K562 (cell line): ENCODE measurements around the gene TBC1D5. TPM values are rescaled to one million over a fixed set of nuclear protein-coding genes. Genes with fewer than 3 reads are reported as not detected.

Source experiments
- BCOR ChIP-seq: fragments of 450-650 bp; IDR thresholded peaks from 2 replicates; pipeline ENCODE4 v1.6.1; 2016
- CREBBP ChIP-seq: IDR thresholded peaks from one replicate; pipeline ENCODE4 v1.6.1; 2012; ENCODE audit warnings: low read depth, mild to moderate bottlenecking, control low read depth, inconsistent platforms, low read length
- E2F6 ChIP-seq, 2 experiments: IDR thresholded peaks; 2 replicates each; pipeline ENCODE4 v1.6.1; 2011; ENCODE audit warnings: borderline replicate concordance in 1 of 2, control low read depth in 1 of 2, low read depth in 1 of 2, low read length in 1 of 2, mild to moderate bottlenecking in 1 of 2, mixed read lengths in 1 of 2, moderate library complexity in 1 of 2; ENCODE audit not compliant: insufficient read depth in 1 of 2, insufficient read length in 1 of 2, poor library complexity in 1 of 2, severe bottlenecking in 1 of 2; ENCODE audit errors: extremely low read depth in 1 of 2
- GTF2A2 ChIP-seq: IDR thresholded peaks from 2 replicates; pipeline ENCODE4 v1.6.1; 2016; ENCODE audit warnings: mild to moderate bottlenecking, missing genetic modification characterization, missing compliant biosample characterization
- MNT ChIP-seq, 2 experiments: fragments of 450-650 bp; conservative IDR thresholded peaks; 2 replicates each; pipeline ENCODE4 v1.6.1; 2017; ENCODE audit warnings: mild to moderate bottlenecking in 2 of 2, moderate library complexity in 2 of 2
- RBM25 ChIP-seq: fragments of 200-400 bp; formaldehyde crosslinking; IDR thresholded peaks from 2 replicates; pipeline ENCODE4 v1.6.1; 2018; ENCODE audit warnings: low read length, low read depth, moderate library complexity; ENCODE audit not compliant: severe bottlenecking
- TAF15 ChIP-seq: fragments of 200-400 bp; formaldehyde crosslinking; IDR thresholded peaks from 2 replicates; pipeline ENCODE4 v1.6.1; 2017; ENCODE audit warnings: mild to moderate bottlenecking, low read depth, low read length, moderate library complexity
- TFE3 ChIP-seq: fragments of 450-650 bp; formaldehyde crosslinking; IDR thresholded peaks from 2 replicates; pipeline ENCODE4 v1.4.0; 2020; ENCODE audit warnings: mild to moderate bottlenecking, mixed read lengths
- ZBTB7A ChIP-seq: IDR thresholded peaks from 2 replicates; pipeline ENCODE4 v1.6.1; 2011; ENCODE audit warnings: low read depth, mild to moderate bottlenecking, low read length, moderate library complexity, borderline replicate concordance; ENCODE audit not compliant: control insufficient read depth
- ZNF280A ChIP-seq: fragments of 450-650 bp; IDR thresholded peaks from 2 replicates; pipeline ENCODE4 v1.6.1; 2018; ENCODE audit warnings: mild to moderate bottlenecking, low read depth; ENCODE audit not compliant: partially characterized antibody
- ZNF79 ChIP-seq: fragments of 250-450 bp; sonication (Bioruptor Pico); IDR thresholded peaks from 2 replicates; pipeline ENCODE4 v1.4.0; 2020; ENCODE audit warnings: low read depth, mild to moderate bottlenecking, moderate library complexity
- ZSCAN32 ChIP-seq: fragments of 450-650 bp; formaldehyde crosslinking; IDR thresholded peaks from 2 replicates; pipeline ENCODE4 v1.4.0; 2020; ENCODE audit warnings: mild to moderate bottlenecking, moderate library complexity
- polyA plus RNA-seq, 8 experiments: library from polyadenylated mRNA; depleted of rRNA in 4 of 8; stranded (reverse) in 5 of 8; unstranded in 3 of 8; fragments of >200 nt; fragmentation: Nextera tagmentation in 2 of 8; fragmentation: Illumina TruSeq in 1 of 8; extraction: Ambion mirVana in 2 of 8; extraction: Trizol in 1 of 8; gene quantifications; 2 replicates each; pipeline versions ENCODE4 v1.2.1 to v1.2.3, GENCODE V29; 2011 to 2014; ENCODE audit warnings: inconsistent platforms in 1 of 8, missing spikeins in 1 of 8
- total RNA-seq, 7 experiments: library from RNA; depleted of rRNA in 6 of 7; stranded (reverse); fragments of >200 nt in 6 of 7; fragmentation: Illumina TruSeq in 2 of 7; extraction: Trizol in 2 of 7; gene quantifications; 2 replicates each; pipeline versions ENCODE4 v1.2.1 to v1.2.3, GENCODE V29; 2011 to 2021; ENCODE audit warnings: low replicate concordance in 1 of 7
- TF ChIP-seq, protein P1 (sequence below): sonication (generic); formaldehyde crosslinking; IDR thresholded peaks from 2 replicates; pipeline ENCODE4 v1.8.0; 2022; ENCODE audit warnings: missing genetic modification reagents, mild to moderate bottlenecking, borderline replicate concordance
- TF ChIP-seq, protein P2 (sequence below): sonication (generic); formaldehyde crosslinking; IDR thresholded peaks from 2 replicates; pipeline ENCODE4 v1.8.0; 2022; ENCODE audit warnings: mild to moderate bottlenecking, missing genetic modification reagents

The TBC1D5 gene
- total and polyA plus RNA-seq, 9 of the 15 experiments (the other 6 are each of a cell fraction or from before 2014, with no cell fraction given): 2.9 to 38.1 (median 25.6) TPM

- no peak for TF ChIP-seq TFE3 (CRISPR knock-in tag)
- no peak for TF ChIP-seq ZNF280A
- TF ChIP-seq RBM25: no peak
- no peak for TF ChIP-seq BCOR
- TF ChIP-seq, protein P1, sequence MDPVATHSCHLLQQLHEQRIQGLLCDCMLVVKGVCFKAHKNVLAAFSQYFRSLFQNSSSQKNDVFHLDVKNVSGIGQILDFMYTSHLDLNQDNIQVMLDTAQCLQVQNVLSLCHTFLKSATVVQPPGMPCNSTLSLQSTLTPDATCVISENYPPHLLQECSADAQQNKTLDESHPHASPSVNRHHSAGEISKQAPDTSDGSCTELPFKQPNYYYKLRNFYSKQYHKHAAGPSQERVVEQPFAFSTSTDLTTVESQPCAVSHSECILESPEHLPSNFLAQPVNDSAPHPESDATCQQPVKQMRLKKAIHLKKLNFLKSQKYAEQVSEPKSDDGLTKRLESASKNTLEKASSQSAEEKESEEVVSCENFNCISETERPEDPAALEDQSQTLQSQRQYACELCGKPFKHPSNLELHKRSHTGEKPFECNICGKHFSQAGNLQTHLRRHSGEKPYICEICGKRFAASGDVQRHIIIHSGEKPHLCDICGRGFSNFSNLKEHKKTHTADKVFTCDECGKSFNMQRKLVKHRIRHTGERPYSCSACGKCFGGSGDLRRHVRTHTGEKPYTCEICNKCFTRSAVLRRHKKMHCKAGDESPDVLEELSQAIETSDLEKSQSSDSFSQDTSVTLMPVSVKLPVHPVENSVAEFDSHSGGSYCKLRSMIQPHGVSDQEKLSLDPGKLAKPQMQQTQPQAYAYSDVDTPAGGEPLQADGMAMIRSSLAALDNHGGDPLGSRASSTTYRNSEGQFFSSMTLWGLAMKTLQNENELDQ: no peak
- TF ChIP-seq MNT (conservative IDR thresholded peaks at IDR 0.05): 0 out of 4 replicates have a peak, but pooled peaks of 1 of the 2 experiments have one; percentile 8
- TF ChIP-seq, protein P2, sequence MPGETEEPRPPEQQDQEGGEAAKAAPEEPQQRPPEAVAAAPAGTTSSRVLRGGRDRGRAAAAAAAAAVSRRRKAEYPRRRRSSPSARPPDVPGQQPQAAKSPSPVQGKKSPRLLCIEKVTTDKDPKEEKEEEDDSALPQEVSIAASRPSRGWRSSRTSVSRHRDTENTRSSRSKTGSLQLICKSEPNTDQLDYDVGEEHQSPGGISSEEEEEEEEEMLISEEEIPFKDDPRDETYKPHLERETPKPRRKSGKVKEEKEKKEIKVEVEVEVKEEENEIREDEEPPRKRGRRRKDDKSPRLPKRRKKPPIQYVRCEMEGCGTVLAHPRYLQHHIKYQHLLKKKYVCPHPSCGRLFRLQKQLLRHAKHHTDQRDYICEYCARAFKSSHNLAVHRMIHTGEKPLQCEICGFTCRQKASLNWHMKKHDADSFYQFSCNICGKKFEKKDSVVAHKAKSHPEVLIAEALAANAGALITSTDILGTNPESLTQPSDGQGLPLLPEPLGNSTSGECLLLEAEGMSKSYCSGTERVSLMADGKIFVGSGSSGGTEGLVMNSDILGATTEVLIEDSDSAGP (CRISPR knock-in tag): no peak
- no peak for TF ChIP-seq GTF2A2
- no peak for TF ChIP-seq E2F6 (IDR thresholded peaks at IDR 0.05; ENCODE audit: borderline replicate concordance in 1 of 2, extremely low read depth in 1 of 2, insufficient read depth in 1 of 2, insufficient read length in 1 of 2, low read depth in 1 of 2, low read length in 1 of 2, poor library complexity in 1 of 2, severe bottlenecking in 1 of 2)
- TF ChIP-seq ZSCAN32 (CRISPR knock-in tag): no peak
- no peak for TF ChIP-seq TAF15
- TF ChIP-seq ZNF79: no peak
- no peak for TF ChIP-seq ZBTB7A
- TF ChIP-seq CREBBP: no peak
Measured at GRCh38 chr3:17753632-17753992, 11.2 kb upstream of the TBC1D5 start (continued).
